Pancreas (tissue), 10 donors: Measurements from ENCODE around the gene ZNF485. TPM values are rescaled to one million over a fixed set of nuclear protein-coding genes. Genes with fewer than 3 reads are reported as not detected.
A peak's percentile ranks its signal among the peaks of the same experiment; 100 is the strongest.

Experiments used
- ATAC-seq, 4 donors: fragments of 200-7000 bp; cut with Tn5 transposase; one replicate each; pipeline versions ENCODE4 v1.8.0 to v1.9.1; 2020; ENCODE audit warnings: mild to moderate bottlenecking in 4 of 4, moderate library complexity in 4 of 4
- DNase-seq, 6 donors: peaks; one replicate each; pipeline ENCODE4 v3.0.0-alpha.2; 2020
- FAIRE-seq: peaks from 2 replicates; lab custom pipeline; 2012; peaks lifted over from hg19 to GRCh38; lab: Jason Lieb, UNC
- H3K27ac ChIP-seq, 4 donors: fragments of 200-600 bp; sonication (generic); 1 replicate in 3 of 4; 2 replicates in 1 of 4; pipeline versions ENCODE4 v1.5.0 to v1.8.0; 2020
- H3K27me3 ChIP-seq, 4 donors: fragments of 200-600 bp; one replicate each; pipeline ENCODE4 v1.8.0; 2021
- H3K36me3 ChIP-seq, 3 donors: fragments of 200-600 bp; sonication (generic) in 1 of 3; one replicate each; pipeline versions ENCODE4 v1.5.0 to v1.8.0; 2020 to 2021
- H3K4me1 ChIP-seq, 3 donors: fragments of 200-600 bp; one replicate each; pipeline ENCODE4 v1.8.0; 2021
- H3K4me3 ChIP-seq, 4 donors: fragments of 200-600 bp; sonication (generic) in 2 of 4; one replicate each; pipeline versions ENCODE4 v1.5.0 to v1.8.0; 2020 to 2021
- H3K9me3 ChIP-seq, 4 donors: fragments of 200-600 bp; one replicate each; pipeline ENCODE4 v1.8.0; 2021
- WGBS, 2 donors: extraction: QIAGEN DNeasy Blood & Tissue Kit; methylation state at CpG; one replicate each; pipeline ENCODE4 v1.1.7; 2013; 5-methylcytosine and 5-hydroxymethylcytosine counted together
- intact Hi-C, 3 donors: fragments of 100-400 bp; cut with DNase I; formaldehyde crosslinking; loops; one replicate each; pipeline versions ENCODE4 v1.11.1 to v1.14.2; 2022
- polyA plus RNA-seq, 2 donors: library from polyadenylated mRNA; stranded (reverse); fragments of 200-250 nt; gene quantifications; one replicate each; pipeline ENCODE4 v1.2.3, GENCODE V29; 2013
- total RNA-seq, 6 donors: library from RNA; stranded (reverse); fragmentation: NEBNext Ultra II Directional in 4 of 6; extraction: Animal tissue kit (Norgen Biotek cat#: 25700) in 4 of 6; gene quantifications; one replicate each; pipeline versions ENCODE4 v1.2.1 to v1.2.4, GENCODE V29; 2021 to 2023
- TF ChIP-seq, protein P1 (sequence below), 4 donors: fragments of 200-600 bp; sonication (generic) in 3 of 4; IDR thresholded peaks; one replicate each; pipeline versions ENCODE4 v1.5.0 to v1.8.0; 2021; ENCODE audit warnings: antibody characterized with exemption in 4 of 4
- donor health status: healthy with polysubstance abuse.
- donor health status: DM: no; HTN: no; CAD: no; lungs with moderate emphysema.
- donor health status: DM: no; HTN: no; CAD: no.
- donor health status: control.
- donor health status: control.
- donor health status: Bipolar disorder and iron deficiency.
- donor health status: DM: yes; HTN: yes; CAD: no.
- donor health status: DM: no; HTN: no; CAD: no.
- donor health status: DM: no; HTN: no; CAD: no.
- donor health status: DM: yes; HTN: yes; CAD: no.

The ZNF485 gene
- total and polyA plus RNA-seq, 8 donors, result 2.8 to 5.7 (median 4.2) TPM

DNA sequence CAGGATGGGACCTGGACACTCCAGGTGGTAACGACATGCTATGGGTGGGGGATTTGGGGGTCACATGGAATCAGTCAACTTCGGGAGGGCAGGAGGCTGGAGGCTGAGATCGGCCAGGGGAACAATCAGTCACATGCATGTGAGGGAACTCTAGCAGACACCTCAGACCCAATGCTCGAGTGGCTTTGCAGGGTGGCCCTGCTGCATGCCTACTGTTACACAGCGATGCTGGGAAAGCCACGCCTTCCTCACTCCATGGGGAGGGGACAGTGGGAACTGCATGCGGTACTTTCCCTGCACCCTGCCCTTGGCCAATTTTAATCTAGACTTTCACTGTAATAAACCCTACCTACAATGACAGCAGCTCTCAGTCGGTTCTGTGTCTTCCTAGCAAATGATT is 49.1 kb downstream of the ZNF485 start:
- no peak for FAIRE-seq
- intact Hi-C loops, result no loop called here

DNA sequence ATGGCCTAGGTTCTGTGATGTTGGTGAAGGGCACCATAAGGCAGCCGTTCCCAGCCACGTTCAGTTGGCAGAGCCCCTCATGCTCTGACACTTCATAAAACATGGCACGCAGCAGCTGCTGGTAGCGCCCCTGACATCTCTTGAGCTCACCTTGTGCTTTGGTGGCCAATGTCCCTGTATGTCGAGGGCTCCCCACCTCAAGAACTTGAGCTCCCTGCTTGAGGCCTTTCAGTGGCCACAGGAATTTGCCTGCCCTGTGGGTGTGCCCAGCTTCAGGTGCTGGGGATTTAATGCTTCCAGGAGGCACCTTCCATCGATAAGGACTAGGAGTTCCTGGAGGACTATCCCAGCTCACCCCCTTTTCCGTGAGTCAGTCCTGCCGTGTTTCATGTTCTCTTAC is 52.0 kb downstream of the ZNF485 start:
- Histone ChIP-seq H3K9me3 (no peaks in the 10 kb centered on the region), H3K4me1 (no peaks in the 10 kb centered on the region), H3K27me3 (no peaks in the 10 kb centered on the region), H3K36me3 (no peaks in the 10 kb centered on the region), H3K4me3 (no peak overlapping the region), H3K27ac (no peak overlapping the region)
- DNase-seq (no peak), FAIRE-seq (no peak), ATAC-seq (no peak)
- intact Hi-C loops, result no loop called here
- TF ChIP-seq, protein P1, sequence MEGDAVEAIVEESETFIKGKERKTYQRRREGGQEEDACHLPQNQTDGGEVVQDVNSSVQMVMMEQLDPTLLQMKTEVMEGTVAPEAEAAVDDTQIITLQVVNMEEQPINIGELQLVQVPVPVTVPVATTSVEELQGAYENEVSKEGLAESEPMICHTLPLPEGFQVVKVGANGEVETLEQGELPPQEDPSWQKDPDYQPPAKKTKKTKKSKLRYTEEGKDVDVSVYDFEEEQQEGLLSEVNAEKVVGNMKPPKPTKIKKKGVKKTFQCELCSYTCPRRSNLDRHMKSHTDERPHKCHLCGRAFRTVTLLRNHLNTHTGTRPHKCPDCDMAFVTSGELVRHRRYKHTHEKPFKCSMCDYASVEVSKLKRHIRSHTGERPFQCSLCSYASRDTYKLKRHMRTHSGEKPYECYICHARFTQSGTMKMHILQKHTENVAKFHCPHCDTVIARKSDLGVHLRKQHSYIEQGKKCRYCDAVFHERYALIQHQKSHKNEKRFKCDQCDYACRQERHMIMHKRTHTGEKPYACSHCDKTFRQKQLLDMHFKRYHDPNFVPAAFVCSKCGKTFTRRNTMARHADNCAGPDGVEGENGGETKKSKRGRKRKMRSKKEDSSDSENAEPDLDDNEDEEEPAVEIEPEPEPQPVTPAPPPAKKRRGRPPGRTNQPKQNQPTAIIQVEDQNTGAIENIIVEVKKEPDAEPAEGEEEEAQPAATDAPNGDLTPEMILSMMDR (IDR thresholded peaks at IDR 0.05), result no peak
- WGBS, 2 donors, result 78% methylated on average over 8 of the region's 8 CpGs

More for the DNA sequence above, 49.1 kb downstream of the ZNF485 start:
- H3K36me3 ChIP-seq, result no peaks in the 10 kb centered on the region
- H3K27me3 ChIP-seq, result no peaks in the 10 kb centered on the region
- no peak overlapping the region for H3K4me3 ChIP-seq
- H3K9me3 ChIP-seq, result no peaks in the 10 kb centered on the region
- ATAC-seq (no peak), DNase-seq (no peak)
- no peak overlapping the region for H3K27ac ChIP-seq
- TF ChIP-seq, protein P1 (IDR thresholded peaks at IDR 0.05), result no peak
- H3K4me1 ChIP-seq, result no peaks in the 10 kb centered on the region
- 69 to 78% methylated on average over 8 of the region's 8 CpGs for WGBS, 2 donors

DNA sequence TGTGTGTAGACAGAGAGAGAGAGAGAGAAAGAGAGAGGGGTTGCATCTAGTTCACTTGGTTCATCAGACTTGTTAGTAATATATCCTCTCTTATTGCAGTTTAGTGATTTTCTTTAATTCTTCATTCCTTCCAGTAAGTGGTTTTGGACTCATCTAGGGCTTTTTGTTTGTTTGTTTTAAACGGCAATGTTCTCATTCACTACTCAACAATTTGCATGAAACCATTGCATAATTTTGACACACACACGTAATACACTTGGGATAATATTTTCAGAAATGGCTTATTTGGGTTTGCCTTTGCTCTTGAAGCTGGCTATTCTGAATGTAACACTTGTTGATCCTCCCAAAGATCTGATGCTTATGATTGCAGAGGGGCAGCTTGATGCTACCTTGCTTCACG is 58.8 kb downstream of the ZNF485 start:
- Histone ChIP-seq H3K4me1 (no peaks in the 10 kb centered on the region), H3K9me3 (no peaks in the 10 kb centered on the region), H3K4me3 (no peak overlapping the region), H3K27ac (no peak overlapping the region), H3K27me3 (peaks cover 0 to 3% (median 0%) of the 10 kb centered on the region in 4 donors), H3K36me3 (no peaks in the 10 kb centered on the region)
- FAIRE-seq (no peak), ATAC-seq (no peak), DNase-seq (no peak)
- TF ChIP-seq, protein P1 (IDR thresholded peaks at IDR 0.05), result no peak
- intact Hi-C loops, result no loop called here
- WGBS, 2 donors, result 46 to 48% methylated on average over 3 of the region's 3 CpGs

DNA sequence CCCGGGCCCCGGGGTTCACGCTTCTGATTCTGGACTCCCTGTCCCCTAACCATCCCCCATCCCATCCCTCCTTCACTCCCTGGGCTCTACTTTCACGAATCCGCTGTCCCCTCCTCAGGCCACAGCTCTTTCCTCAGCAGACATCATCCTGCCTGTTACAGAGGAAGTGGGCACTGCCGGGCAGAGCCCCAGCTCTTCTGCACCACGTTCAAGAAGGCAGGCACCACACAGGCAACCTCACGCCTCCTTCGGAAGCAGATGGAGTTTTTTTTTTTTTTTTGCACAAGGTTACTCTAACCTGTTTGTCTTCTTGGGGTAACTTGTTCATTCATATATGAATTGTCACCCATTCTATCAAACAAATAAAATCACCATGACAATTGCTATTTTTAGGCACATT is 60.3 kb downstream of the ZNF485 start:
- H3K4me3 ChIP-seq, result no peak overlapping the region
- no peaks in the 10 kb centered on the region for H3K4me1 ChIP-seq
- peaks cover 0 to 3% (median 0%) of the 10 kb centered on the region in 4 donors for H3K27me3 ChIP-seq
- no peaks in the 10 kb centered on the region for H3K9me3 ChIP-seq
- TF ChIP-seq, protein P1 (IDR thresholded peaks at IDR 0.05), result no peak
- 76 to 79% methylated on average over 9 of the region's 9 CpGs for WGBS, 2 donors
- DNase-seq (no peak), FAIRE-seq (no peak), ATAC-seq (no peak)
- H3K36me3 ChIP-seq, result no peaks in the 10 kb centered on the region
- H3K27ac ChIP-seq, result no peak overlapping the region
- intact Hi-C loops, result no loop called here

DNA sequence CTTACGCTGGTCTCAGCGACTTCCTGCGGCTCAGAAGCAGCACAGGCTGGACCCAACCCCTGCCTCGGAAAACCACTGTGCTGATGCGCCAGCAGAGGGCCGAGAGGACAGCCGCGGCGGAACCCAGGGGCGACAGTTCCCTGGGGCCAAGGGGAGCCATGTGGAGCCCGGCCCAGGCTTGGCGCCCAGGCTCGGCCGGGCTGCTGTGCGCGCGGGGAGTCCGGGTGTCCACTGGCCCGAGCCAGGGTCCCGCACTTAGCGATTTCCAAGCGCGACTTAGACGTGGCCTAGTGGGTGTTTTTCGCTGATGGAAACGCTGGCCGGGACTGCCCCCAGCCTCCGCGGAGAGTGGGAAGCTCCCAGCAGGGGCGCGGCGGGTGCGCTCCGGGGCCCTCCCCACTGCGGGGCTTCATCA is 61.1 kb downstream of the ZNF485 start:
- DNase-seq (no peak), ATAC-seq (peak in 3 of 4 donors; percentile 55 to 70 (median 58)), FAIRE-seq (no peak)
- H3K4me3 ChIP-seq, result no peak overlapping the region
- H3K9me3 ChIP-seq, result no peaks in the 10 kb centered on the region
- intact Hi-C loops, result no loop called here
- H3K4me1 ChIP-seq, result no peaks in the 10 kb centered on the region
- no peak overlapping the region for H3K27ac ChIP-seq
- H3K27me3 ChIP-seq, result peaks cover 0 to 3% (median 0%) of the 10 kb centered on the region in 4 donors
- H3K36me3 ChIP-seq, result no peaks in the 10 kb centered on the region
- TF ChIP-seq, protein P1 (IDR thresholded peaks at IDR 0.05), result no peak
- 12 to 14% methylated on average over 35 of the region's 35 CpGs for WGBS, 2 donors

Other genes with a start within 250 kb of the ZNF485 start
- gene FXYD4, start 234.8 kb upstream of the ZNF485 start, total RNA-seq, result under 1 TPM in 1 of 6 donors, not detected in 5; 0.31 TPM
- gene FXYD4, start 234.8 kb upstream of the ZNF485 start, polyA plus RNA-seq, result under 1 TPM in 1 of 2 donors, not detected in 1; 0.28 TPM
- gene HNRNPF, start 197.3 kb upstream of the ZNF485 start, total RNA-seq, result 100 to 1,000 TPM in 1 of 6 donors, 10 to 100 TPM in 5; 51.9 to 103 (median 84.5) TPM
- 10 to 100 TPM; 26.5 to 56.8 TPM for gene HNRNPF, start 197.3 kb upstream of the ZNF485 start, polyA plus RNA-seq
- 1 to 10 TPM in 5 of 6 donors, under 1 TPM in 1; 0.85 to 3.0 (median 1.7) TPM for gene ZNF487, start 169.3 kb upstream of the ZNF485 start, total RNA-seq
- gene ZNF487, start 169.3 kb upstream of the ZNF485 start, polyA plus RNA-seq, result 1 to 10 TPM; 2.2 to 5.0 TPM
- gene ZNF239, start 31.8 kb upstream of the ZNF485 start, total RNA-seq, result 1 to 10 TPM; 1.2 to 3.5 (median 2.4) TPM
- gene ZNF239, start 31.8 kb upstream of the ZNF485 start, polyA plus RNA-seq, result 1 to 10 TPM; 4.8 to 5.1 TPM
- gene ZNF32, start 42.4 kb downstream of the ZNF485 start, total RNA-seq, result 10 to 100 TPM; 14.8 to 24.5 (median 19.5) TPM
- gene ZNF32, start 42.4 kb downstream of the ZNF485 start, polyA plus RNA-seq, result 10 to 100 TPM; 46.1 to 56.3 TPM